Astrocyte (in vitro differentiated cells and primary cell): Measurements from ENCODE around the gene SERPINA1. TPM values are rescaled to one million over a fixed set of nuclear protein-coding genes. Genes with fewer than 3 reads are reported as not detected.
A peak's percentile ranks its signal among the peaks of the same experiment; 100 is the strongest.

Experiments used
- DNase-seq: peaks from one replicate; pipeline ENCODE4 v3.0.0-alpha.2; 2010; ENCODE audit warnings: low read depth
- FAIRE-seq: peaks from 2 replicates; lab custom pipeline; 2011; peaks lifted over from hg19 to GRCh38; lab: Jason Lieb, UNC
- H2AFZ ChIP-seq: 2 replicates; pipeline ENCODE4 v1.6.0; 2012; ENCODE audit warnings: low read depth, low read length, inconsistent platforms
- H3K27ac ChIP-seq: 2 replicates; pipeline ENCODE4 v1.5.1; 2011; ENCODE audit warnings: low read depth, low read length, inconsistent platforms
- H3K27me3 ChIP-seq: 2 replicates; pipeline ENCODE4 v1.6.0; 2011; ENCODE audit warnings: low read length, inconsistent platforms; ENCODE audit not compliant: insufficient read depth
- H3K36me3 ChIP-seq: 2 replicates; pipeline ENCODE4 v1.5.1; 2011; ENCODE audit warnings: low read length, inconsistent platforms; ENCODE audit not compliant: insufficient read depth
- H3K4me1 ChIP-seq: 2 replicates; pipeline ENCODE4 v1.5.1; 2011; ENCODE audit warnings: low read length, inconsistent platforms; ENCODE audit not compliant: insufficient read depth
- H3K4me2 ChIP-seq: 2 replicates; pipeline ENCODE4 v1.6.0; 2012; ENCODE audit warnings: low read length, inconsistent platforms
- H3K4me3 ChIP-seq: 2 replicates; pipeline ENCODE4 v1.5.1; 2011; ENCODE audit warnings: low read depth, mild to moderate bottlenecking, low read length, inconsistent platforms; ENCODE audit not compliant: insufficient read depth
- H3K79me2 ChIP-seq: 2 replicates; pipeline ENCODE4 v1.6.0; 2012; ENCODE audit warnings: mild to moderate bottlenecking, low read length, inconsistent platforms; ENCODE audit not compliant: insufficient read depth
- H3K9ac ChIP-seq: 2 replicates; pipeline ENCODE4 v1.6.0; 2012; ENCODE audit warnings: mild to moderate bottlenecking, low read length, inconsistent platforms
- H3K9me3 ChIP-seq: 2 replicates; pipeline ENCODE4 v1.5.1; 2012; ENCODE audit warnings: low read depth, mild to moderate bottlenecking, low read length, inconsistent platforms; ENCODE audit not compliant: insufficient read depth
- H4K20me1 ChIP-seq: 2 replicates; pipeline ENCODE4 v1.6.0; 2012; ENCODE audit warnings: low read length, inconsistent platforms; ENCODE audit not compliant: insufficient read depth
- H3K27ac Mint-ChIP-seq: one replicate; pipeline ENCODE4 v1.8.0; 2021; ENCODE audit warnings: mild to moderate bottlenecking, mixed read lengths; ENCODE audit not compliant: unreplicated experiment
- H3K27me3 Mint-ChIP-seq: one replicate; pipeline ENCODE4 v1.8.0; 2021; ENCODE audit warnings: low read depth, mixed read lengths; ENCODE audit not compliant: unreplicated experiment
- H3K36me3 Mint-ChIP-seq: one replicate; pipeline ENCODE4 v1.8.0; 2021; ENCODE audit warnings: low read depth, mixed read lengths; ENCODE audit not compliant: unreplicated experiment
- H3K4me1 Mint-ChIP-seq: one replicate; pipeline ENCODE4 v1.8.0; 2021; ENCODE audit warnings: low read depth, mixed read lengths; ENCODE audit not compliant: unreplicated experiment
- H3K4me3 Mint-ChIP-seq: one replicate; pipeline ENCODE4 v1.8.0; 2021; ENCODE audit warnings: mild to moderate bottlenecking, moderate library complexity, mixed read lengths; ENCODE audit not compliant: unreplicated experiment
- H3K9me3 Mint-ChIP-seq: one replicate; pipeline ENCODE4 v1.8.0; 2021; ENCODE audit warnings: mild to moderate bottlenecking, mixed read lengths; ENCODE audit not compliant: unreplicated experiment
- EZH2 ChIP-seq: IDR thresholded peaks from 2 replicates; pipeline ENCODE4 v1.6.1; 2012; ENCODE audit warnings: mild to moderate bottlenecking, low read length, inconsistent platforms; ENCODE audit not compliant: insufficient read depth
- total RNA-seq: library from RNA; stranded (reverse); gene quantifications from 2 replicates; pipeline ENCODE4 v1.2.1, GENCODE V29; 2021
- TF ChIP-seq, protein P1 (sequence below): IDR thresholded peaks from 2 replicates; pipeline ENCODE4 v1.5.1; 2011; ENCODE audit warnings: low read depth, mild to moderate bottlenecking, inconsistent platforms, low read length, moderate library complexity; ENCODE audit not compliant: insufficient read depth

Gene SERPINA1
- total RNA-seq, 1 donor from 2014 or later = 0.98 TPM

- Mint-ChIP-seq H3K27me3 (peaks cover 3% of the 10 kb centered on the region), H3K4me3 (no peak overlapping the region), H3K4me1 (peaks cover 14% of the 10 kb centered on the region), H3K36me3 (no peaks in the 10 kb centered on the region), H3K9me3 (peaks cover 3% of the 10 kb centered on the region), H3K27ac (peak overlapping the region; percentile 18)
- Histone ChIP-seq H3K9me3 (no peaks in the 10 kb centered on the region), H3K36me3 (no peaks in the 10 kb centered on the region), H2AFZ (no peak overlapping the region), H3K9ac (no peak overlapping the region), H3K27ac (no peak overlapping the region), H3K4me1 (peaks cover 22% of the 10 kb centered on the region), H4K20me1 (no peaks in the 10 kb centered on the region), H3K27me3 (no peaks in the 10 kb centered on the region), H3K4me3 (no peak overlapping the region), H3K4me2 (no peak overlapping the region), H3K79me2 (no peaks in the 10 kb centered on the region)
- peak; percentile 76 for DNase-seq
- FAIRE-seq = no peak
- TF ChIP-seq, protein P1, sequence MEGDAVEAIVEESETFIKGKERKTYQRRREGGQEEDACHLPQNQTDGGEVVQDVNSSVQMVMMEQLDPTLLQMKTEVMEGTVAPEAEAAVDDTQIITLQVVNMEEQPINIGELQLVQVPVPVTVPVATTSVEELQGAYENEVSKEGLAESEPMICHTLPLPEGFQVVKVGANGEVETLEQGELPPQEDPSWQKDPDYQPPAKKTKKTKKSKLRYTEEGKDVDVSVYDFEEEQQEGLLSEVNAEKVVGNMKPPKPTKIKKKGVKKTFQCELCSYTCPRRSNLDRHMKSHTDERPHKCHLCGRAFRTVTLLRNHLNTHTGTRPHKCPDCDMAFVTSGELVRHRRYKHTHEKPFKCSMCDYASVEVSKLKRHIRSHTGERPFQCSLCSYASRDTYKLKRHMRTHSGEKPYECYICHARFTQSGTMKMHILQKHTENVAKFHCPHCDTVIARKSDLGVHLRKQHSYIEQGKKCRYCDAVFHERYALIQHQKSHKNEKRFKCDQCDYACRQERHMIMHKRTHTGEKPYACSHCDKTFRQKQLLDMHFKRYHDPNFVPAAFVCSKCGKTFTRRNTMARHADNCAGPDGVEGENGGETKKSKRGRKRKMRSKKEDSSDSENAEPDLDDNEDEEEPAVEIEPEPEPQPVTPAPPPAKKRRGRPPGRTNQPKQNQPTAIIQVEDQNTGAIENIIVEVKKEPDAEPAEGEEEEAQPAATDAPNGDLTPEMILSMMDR = no peak
- no peak for TF ChIP-seq EZH2
Observed at GRCh38 chr14:94392510-94392935, 4.1 kb upstream of the SERPINA1 start.

GRCh38 chr14:94391281-94391975, 3.0 kb upstream of the SERPINA1 start:
- Mint-ChIP-seq H3K9me3 (peaks cover under 1% of the 10 kb centered on the region), H3K36me3 (no peaks in the 10 kb centered on the region), H3K4me1 (peaks cover 11% of the 10 kb centered on the region), H3K27me3 (peaks cover 4% of the 10 kb centered on the region), H3K4me3 (no peak overlapping the region), H3K27ac (peak overlapping the region; percentile 41)
- DNase-seq (no peak), FAIRE-seq (no peak)
- H3K4me3 ChIP-seq = no peak overlapping the region
- no peaks in the 10 kb centered on the region for H4K20me1 ChIP-seq
- TF ChIP-seq, protein P1 = no peak
- TF ChIP-seq EZH2 = no peak
- no peak overlapping the region for H3K4me2 ChIP-seq
- no peak overlapping the region for H3K9ac ChIP-seq
- H3K9me3 ChIP-seq = no peaks in the 10 kb centered on the region
- H3K36me3 ChIP-seq = no peaks in the 10 kb centered on the region
- no peak overlapping the region for H2AFZ ChIP-seq
- H3K79me2 ChIP-seq = no peaks in the 10 kb centered on the region
- no peak overlapping the region for H3K27ac ChIP-seq
- H3K4me1 ChIP-seq = peaks cover 22% of the 10 kb centered on the region
- H3K27me3 ChIP-seq = no peaks in the 10 kb centered on the region
